Measurements from ENCODE around the gene COA1.

Gene COA1

GRCh38 chr7:43655584-43655983 is 73.7 kb downstream of the COA1 start:
- H3K27me3 ChIP-seq (replicated peaks; ENCODE audit: insufficient read depth, low read length) = no peaks in the 10 kb centered on the region
- no peak overlapping the region for H3K4me2 ChIP-seq (ENCODE audit: low read depth, low read length)
- peaks cover 7% of the 10 kb centered on the region; the same call in 1 of the 2 replicates for H4K20me1 ChIP-seq (ENCODE audit: insufficient read depth, low read length)
- H3K9me2 ChIP-seq (replicated peaks; ENCODE audit: insufficient read depth, low read length) = no peaks in the 10 kb centered on the region
- no peak overlapping the region for H3K4me3 ChIP-seq (ENCODE audit: low read length)
- no peaks in the 10 kb centered on the region for H3K9me3 ChIP-seq (replicated peaks; ENCODE audit: insufficient read depth, low read length)
- DNase-seq = no peak
- peaks cover 17% of the 10 kb centered on the region for H3F3A ChIP-seq (ENCODE audit: insufficient read depth, low read length)
- H3K79me2 ChIP-seq (ENCODE audit: low read length) = peaks cover 68% of the 10 kb centered on the region
- peaks cover 56% of the 10 kb centered on the region for H3K4me1 ChIP-seq (ENCODE audit: low read length)
- no peak overlapping the region for H3K9ac ChIP-seq (ENCODE audit: low read length)
- no peak overlapping the region for H2AFZ ChIP-seq (ENCODE audit: low read length)
- peaks cover 3% of the 10 kb centered on the region; the same call in 1 of the 2 replicates for H3K36me3 ChIP-seq (replicated peaks; ENCODE audit: insufficient read depth, low read length)
- TF ChIP-seq EZH2phosphoT487 (IDR thresholded peaks at IDR 0.05; ENCODE audit: low read length) (no peak), CTCF (IDR thresholded peaks at IDR 0.05; ENCODE audit: low read length) (no peak), EZH2 (optimal IDR thresholded peaks at IDR 0.05; ENCODE audit: low read depth, low read length) (no peak)
- no peak overlapping the region for H3K27ac ChIP-seq (ENCODE audit: low read length)

- H3K4me3 ChIP-seq (ENCODE audit: low read length) = no peak overlapping the region
- no peak for DNase-seq
- H3K9me3 ChIP-seq (replicated peaks; ENCODE audit: insufficient read depth, low read length) = no peaks in the 10 kb centered on the region
- H3K27ac ChIP-seq (ENCODE audit: low read length) = no peak overlapping the region
- peaks cover 64% of the 10 kb centered on the region for H3K79me2 ChIP-seq (ENCODE audit: low read length)
- H3K9ac ChIP-seq (ENCODE audit: low read length) = no peak overlapping the region
- peaks cover 55% of the 10 kb centered on the region for H3K4me1 ChIP-seq (ENCODE audit: low read length)
- H2AFZ ChIP-seq (ENCODE audit: low read length) = no peak overlapping the region
- TF ChIP-seq CTCF (IDR thresholded peaks at IDR 0.05; ENCODE audit: low read length) = no peak
- no peak for TF ChIP-seq EZH2phosphoT487 (IDR thresholded peaks at IDR 0.05; ENCODE audit: low read length)
- TF ChIP-seq EZH2 (optimal IDR thresholded peaks at IDR 0.05; ENCODE audit: low read depth, low read length) = no peak
- H3K9me2 ChIP-seq (replicated peaks; ENCODE audit: insufficient read depth, low read length) = no peaks in the 10 kb centered on the region
- H3K27me3 ChIP-seq (replicated peaks; ENCODE audit: insufficient read depth, low read length) = no peaks in the 10 kb centered on the region
- H3K4me2 ChIP-seq (ENCODE audit: low read depth, low read length) = peak overlapping the region; percentile 5; the same call in 1 of the 2 replicates
- peaks cover 3% of the 10 kb centered on the region; the same call in 1 of the 2 replicates for H3K36me3 ChIP-seq (replicated peaks; ENCODE audit: insufficient read depth, low read length)
- peaks cover 31% of the 10 kb centered on the region for H3F3A ChIP-seq (ENCODE audit: insufficient read depth, low read length)
- peaks cover 12% of the 10 kb centered on the region; the same call in 1 of the 2 replicates for H4K20me1 ChIP-seq (ENCODE audit: insufficient read depth, low read length)
Measured at GRCh38 chr7:43653891-43654504, 75.3 kb downstream of the COA1 start.

- no peak overlapping the region for H3K9ac ChIP-seq (ENCODE audit: low read length)
Measured at GRCh38 chr7:43653466-43653865, 75.9 kb downstream of the COA1 start.

More at GRCh38 chr7:43653466-43653865, 75.9 kb downstream of the COA1 start:
- Histone ChIP-seq H3K27me3 (replicated peaks; ENCODE audit: insufficient read depth, low read length) (no peaks in the 10 kb centered on the region), H3K4me2 (ENCODE audit: low read depth, low read length) (peak overlapping the region; percentile 5; the same call in 1 of the 2 replicates), H3K4me1 (ENCODE audit: low read length) (peaks cover 51% of the 10 kb centered on the region), H2AFZ (ENCODE audit: low read length) (no peak overlapping the region), H3K9me3 (replicated peaks; ENCODE audit: insufficient read depth, low read length) (no peaks in the 10 kb centered on the region), H3K4me3 (ENCODE audit: low read length) (no peak overlapping the region), H3F3A (ENCODE audit: insufficient read depth, low read length) (peaks cover 36% of the 10 kb centered on the region), H3K9me2 (replicated peaks; ENCODE audit: insufficient read depth, low read length) (no peaks in the 10 kb centered on the region), H3K27ac (ENCODE audit: low read length) (no peak overlapping the region), H3K36me3 (replicated peaks; ENCODE audit: insufficient read depth, low read length) (peaks cover 3% of the 10 kb centered on the region; the same call in 1 of the 2 replicates), H3K79me2 (ENCODE audit: low read length) (peaks cover 60% of the 10 kb centered on the region), H4K20me1 (ENCODE audit: insufficient read depth, low read length) (peaks cover 13% of the 10 kb centered on the region; the same call in 1 of the 2 replicates)
- TF ChIP-seq EZH2 (optimal IDR thresholded peaks at IDR 0.05; ENCODE audit: low read depth, low read length) (no peak), CTCF (IDR thresholded peaks at IDR 0.05; ENCODE audit: low read length) (no peak), EZH2phosphoT487 (IDR thresholded peaks at IDR 0.05; ENCODE audit: low read length) (no peak)
- DNase-seq = peak; percentile 68
